Muscle of back (tissue), 11 donors: ENCODE results near the gene RGS6. TPM values are rescaled to one million over a fixed set of nuclear protein-coding genes. Genes with fewer than 3 reads are reported as not detected.

ENCODE experiments used
- DNase-seq, 3 donors: peaks; one replicate each; pipeline versions ENCODE4 v3.0.0 to v3.0.0-alpha.2; 2013
- polyA plus RNA-seq, 10 donors: library from polyadenylated mRNA; unstranded; fragments of 120-200 nt; gene quantifications; one replicate each; pipeline ENCODE4 v1.2.1, GENCODE V29; 2013; ENCODE audit not compliant: insufficient read length in 10 of 10

The RGS6 gene
- polyA plus RNA-seq, 10 donors = 4.8 to 7.8 (median 5.8) TPM

DNA sequence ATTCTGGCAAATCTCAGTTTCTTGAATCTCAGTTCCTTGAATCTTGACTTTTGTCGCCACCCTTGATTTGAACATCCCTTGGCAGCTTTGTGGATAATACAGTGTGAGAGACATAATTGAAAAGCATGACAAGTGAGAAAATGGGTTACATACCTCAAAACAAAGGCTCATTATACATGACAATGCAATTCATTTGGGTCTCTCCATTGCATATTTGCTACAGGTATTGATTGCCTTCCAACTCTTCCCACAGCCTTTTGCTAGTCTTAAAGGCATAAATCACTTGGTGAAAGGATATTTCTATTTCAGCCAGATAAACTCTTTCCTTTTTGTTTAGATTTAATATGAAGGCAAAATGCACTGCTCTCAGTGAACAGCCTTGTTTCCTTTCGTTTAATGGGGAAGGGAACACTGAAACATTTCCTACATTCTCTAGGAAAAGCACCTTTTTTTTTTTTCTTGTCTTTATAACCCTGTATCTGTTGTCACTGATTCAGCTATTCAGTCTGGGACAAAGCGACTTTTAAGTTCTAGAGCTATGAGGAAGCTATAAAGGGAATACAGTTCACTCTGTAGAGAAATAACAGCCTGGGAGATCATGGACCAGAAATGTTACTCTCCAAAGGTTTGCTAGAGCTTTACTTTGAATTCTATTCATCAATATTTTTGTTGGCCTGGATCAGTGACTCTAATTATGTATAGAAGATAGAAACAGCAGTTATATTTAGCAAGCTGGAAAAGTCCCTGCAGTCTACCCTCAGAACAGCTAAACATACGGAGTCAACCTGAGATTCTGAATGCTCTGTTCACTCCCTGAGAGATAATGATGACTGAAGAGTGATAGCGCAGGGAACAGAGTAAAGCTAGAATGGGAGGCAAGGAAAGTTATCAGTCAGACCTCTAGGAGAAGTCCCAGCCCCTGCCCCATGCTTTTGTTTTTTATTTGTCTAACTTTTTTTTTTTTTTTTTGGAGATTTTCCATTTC is 311.4 kb downstream of the RGS6 start:
- DNase-seq = peak in 1 of 3 donors; percentile 24

DNA sequence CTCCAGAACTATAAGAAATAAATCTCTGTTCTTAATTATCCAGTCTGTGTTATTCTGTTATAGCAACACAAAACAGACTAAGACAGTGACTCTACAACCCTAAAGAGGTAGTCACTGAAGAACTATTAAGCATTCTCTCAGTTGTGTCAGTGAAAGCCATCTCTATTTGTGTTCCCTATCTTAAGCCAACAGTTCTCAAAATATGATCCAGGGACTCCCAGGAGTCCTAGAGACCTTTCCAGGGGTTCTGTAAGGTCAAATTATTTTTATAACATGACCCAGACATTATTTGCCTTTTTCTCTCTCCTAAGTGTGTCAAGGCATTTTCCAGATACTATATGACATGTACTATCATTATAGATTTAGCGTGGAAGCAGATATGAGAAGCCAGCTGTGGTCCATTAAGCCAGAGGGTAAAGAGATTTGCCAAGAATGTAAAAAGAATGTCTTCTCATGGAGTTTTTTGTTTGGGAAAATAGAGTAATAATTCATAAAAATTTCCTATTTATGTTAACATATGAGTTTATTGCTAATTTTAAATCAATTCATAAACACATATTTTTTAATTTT is 315.8 kb downstream of the RGS6 start:
- peak; percentile 3 to 43 (median 14) for DNase-seq

DNA sequence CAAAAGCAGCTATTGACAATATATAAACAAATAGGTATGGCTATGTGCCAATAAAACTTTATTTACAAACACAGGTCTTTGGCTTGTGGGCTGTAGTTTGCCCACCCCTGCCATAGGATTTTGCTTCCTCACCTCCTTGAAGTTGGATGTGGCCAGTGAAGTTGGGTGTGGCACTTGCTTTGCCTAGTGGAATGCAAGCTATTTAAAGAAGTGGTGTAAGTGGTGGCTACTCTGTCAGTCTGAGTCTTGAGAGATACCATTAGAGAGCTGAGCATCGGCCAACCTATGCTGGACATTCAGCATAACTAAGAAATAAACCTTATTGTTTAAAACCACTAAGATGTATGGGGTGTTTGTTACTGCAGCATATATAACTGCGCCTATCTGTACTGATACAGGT is 321.3 kb downstream of the RGS6 start:
- no peak for DNase-seq

DNA sequence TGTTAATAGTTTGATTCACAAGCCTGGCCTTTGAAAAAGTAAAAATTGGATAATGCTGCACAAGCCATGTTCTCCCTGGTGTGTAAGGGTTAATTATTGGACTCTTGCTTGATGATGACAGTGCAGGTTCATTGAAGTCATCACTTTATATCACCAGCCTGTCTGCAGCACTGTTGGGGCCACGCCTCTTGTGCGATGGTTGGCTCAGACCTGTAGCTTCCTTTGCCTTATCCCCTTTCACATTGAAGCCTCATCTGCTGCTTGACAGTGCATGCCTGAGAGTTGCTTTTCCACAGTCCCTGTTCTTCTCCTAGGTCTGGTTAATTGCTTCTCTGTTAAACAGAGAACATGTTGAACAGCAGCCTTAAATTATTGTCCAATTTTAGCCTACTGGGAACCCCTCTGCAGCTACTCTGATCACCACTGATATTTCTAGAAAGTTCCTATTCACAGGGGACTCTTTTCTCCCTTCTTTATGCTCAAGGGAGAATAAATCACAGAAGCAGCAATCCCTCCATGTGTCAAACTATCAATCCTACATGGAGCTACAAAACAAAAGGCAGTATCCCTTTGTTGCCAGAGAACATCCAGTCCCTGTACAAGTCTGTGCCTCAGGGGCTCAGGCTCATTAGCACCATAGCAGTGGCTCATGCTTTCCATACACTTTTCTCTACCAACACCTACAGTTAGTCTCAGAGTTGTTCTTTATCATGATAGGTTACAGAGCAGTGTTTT is 322.1 kb downstream of the RGS6 start:
- DNase-seq = no peak

DNA sequence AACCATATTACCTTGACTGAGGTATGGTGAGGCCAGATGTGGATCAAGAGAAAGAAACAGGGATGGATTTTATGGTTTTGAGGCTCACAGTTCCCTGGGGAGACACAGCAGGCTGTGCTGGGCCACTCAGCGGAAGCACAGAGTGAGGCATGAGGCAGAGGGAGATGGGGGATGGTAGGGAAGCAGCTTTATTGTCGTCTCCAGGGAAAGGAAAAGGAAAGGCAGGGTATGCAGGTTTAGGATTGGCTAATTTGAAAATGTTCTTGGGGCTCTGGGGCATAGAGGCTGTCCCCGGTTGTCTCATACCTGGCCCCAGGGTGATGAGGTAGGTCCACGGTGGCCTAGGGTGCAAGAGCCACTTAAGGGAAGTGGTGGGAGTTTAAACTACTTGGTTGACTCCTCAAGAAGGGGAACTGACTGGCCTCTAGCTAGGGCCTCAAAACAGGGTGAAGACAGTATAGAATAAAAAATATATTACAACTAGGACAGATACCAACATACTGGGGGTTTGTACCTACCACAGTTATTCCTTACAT is 322.8 kb downstream of the RGS6 start:
- DNase-seq = no peak

- DNase-seq = no peak
Observed at GRCh38 chr14:72256055-72256454, 323.8 kb downstream of the RGS6 start.

GRCh38 chr14:72261068-72261467 is 328.8 kb downstream of the RGS6 start:
- no peak for DNase-seq

DNA sequence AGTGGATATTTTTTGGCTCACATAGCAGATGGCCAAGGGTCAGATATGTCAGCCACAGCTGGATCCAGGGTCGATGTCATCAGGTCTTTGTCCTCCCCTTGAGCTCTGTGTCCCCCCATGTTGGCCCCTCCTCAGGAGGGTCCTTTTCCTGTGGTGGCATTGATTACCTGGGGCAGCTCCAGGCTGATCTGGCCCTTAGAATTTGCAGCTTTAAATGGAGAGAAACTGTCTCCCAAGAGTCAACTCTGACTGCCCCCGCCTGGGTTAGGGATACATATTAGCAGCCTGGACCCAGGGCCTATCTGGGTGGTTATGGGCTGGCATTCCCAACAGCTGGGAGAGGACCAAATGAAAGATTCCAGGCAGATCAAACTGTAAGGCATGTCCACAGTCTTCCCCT is 330.5 kb downstream of the RGS6 start:
- no peak for DNase-seq

GRCh38 chr14:72264716-72265115 is 332.5 kb downstream of the RGS6 start:
- DNase-seq = no peak

GRCh38 chr14:72270147-72270727 is 338.0 kb downstream of the RGS6 start:
- no peak for DNase-seq

DNA sequence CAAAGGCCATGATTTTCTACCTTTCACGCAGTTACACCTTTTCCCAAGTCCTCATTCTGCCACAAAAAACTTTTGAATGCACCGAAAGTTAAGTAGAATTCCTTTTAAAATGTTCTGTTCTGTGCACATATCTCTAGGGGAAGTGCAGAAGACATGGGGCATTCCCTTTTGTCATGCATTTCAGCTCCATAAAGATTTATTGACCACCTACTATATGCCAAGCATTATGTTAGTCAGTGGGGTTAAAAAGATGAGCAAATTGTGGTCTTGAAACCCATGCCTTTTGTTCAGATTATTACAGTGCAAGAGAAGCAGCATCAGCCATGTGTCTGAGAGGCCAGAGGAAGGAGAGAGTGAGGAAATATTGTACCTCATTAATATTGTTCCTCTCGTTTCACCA is 338.5 kb downstream of the RGS6 start:
- no peak for DNase-seq

- no peak for DNase-seq
Observed at GRCh38 chr14:72275242-72275641, 343.0 kb downstream of the RGS6 start.

DNA sequence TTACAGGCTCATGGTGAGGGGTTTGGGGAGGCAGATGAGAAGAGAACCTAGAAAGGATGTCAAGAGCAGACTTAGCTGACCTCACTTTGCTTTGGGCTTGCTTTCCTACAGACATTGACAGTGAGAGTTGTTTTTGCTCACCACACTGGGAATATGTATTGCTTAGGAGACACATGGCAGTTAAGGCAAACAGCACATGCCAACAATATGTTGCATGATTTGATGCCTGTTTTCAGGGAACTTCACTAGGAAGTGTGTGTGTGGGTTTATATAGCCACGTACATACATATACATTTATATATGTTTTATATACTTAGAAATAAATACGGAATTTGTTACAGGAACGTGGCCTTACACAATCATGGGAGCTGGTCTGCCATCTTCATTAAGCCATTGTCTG is 346.1 kb downstream of the RGS6 start:
- DNase-seq = no peak

GRCh38 chr14:72284176-72284575 is 351.9 kb downstream of the RGS6 start:
- no peak for DNase-seq

GRCh38 chr14:72290241-72290640 is 358.0 kb downstream of the RGS6 start:
- no peak for DNase-seq

DNA sequence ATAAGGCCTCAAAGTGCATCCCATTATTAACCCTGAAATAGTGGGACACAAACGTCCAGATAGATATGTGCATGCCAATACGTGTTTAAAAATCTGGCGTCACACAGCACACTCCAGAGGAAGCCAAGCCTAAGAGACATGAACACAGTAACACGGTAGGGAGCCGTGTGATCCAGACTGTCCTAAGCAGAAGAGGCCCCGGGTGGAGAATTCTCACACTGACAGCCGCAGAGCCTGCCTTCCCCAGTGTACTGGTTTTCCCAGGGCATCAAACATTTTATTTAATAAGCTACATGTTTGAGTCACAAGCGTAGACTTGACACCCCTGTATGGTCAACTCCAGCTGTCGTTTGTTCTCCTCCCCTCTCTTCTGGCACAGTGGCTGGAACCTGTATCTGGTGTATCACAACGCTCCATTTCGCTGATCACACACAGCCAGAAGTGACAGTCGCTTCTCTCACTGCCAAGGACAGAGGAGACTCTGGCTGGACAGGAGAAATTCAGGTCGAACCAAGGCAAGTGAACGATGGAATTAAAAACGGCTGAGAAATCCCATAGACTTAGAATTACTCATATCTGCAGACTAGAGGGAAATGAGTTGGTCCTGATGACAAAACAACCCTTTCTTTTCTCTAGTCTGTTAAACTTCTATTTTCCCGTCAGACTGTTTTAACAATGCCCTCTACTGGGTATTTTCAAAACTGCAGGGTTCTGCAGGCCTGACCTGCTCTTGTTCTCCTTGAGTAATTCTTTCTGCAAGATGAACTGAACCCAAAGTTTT is 359.9 kb downstream of the RGS6 start:
- DNase-seq = peak; percentile 59 to 84 (median 80)

GRCh38 chr14:72292689-72293024 is 360.4 kb downstream of the RGS6 start:
- DNase-seq = no peak

GRCh38 chr14:72301352-72301751 is 369.1 kb downstream of the RGS6 start:
- DNase-seq = no peak

GRCh38 chr14:72303930-72304329 is 371.7 kb downstream of the RGS6 start:
- DNase-seq = no peak

GRCh38 chr14:72305561-72305960 is 373.3 kb downstream of the RGS6 start:
- no peak for DNase-seq

DNA sequence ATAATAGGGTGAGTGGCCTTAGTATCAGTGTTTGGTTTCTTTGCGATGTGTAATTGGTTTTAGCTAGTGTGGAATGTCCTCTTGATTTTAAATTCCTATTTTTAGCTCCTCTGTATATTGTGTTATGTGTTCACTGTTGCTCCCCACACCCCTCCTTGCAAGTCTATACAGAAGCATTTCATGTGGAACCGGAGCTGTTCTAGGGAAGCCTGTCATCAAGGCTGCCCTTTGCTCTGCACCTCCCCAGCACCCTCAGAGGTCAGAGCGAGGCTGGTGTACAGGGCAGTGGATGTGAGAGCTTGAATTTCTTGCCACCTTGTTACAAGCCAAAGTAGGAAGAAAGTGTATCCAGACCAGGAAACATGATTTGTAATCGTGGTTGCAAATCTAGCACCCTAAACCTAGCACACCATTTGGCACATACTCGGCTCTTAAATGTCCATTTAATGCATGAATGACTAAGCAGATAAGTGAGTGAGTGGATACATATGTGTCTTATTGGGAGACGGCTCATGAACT is 376.8 kb downstream of the RGS6 start:
- DNase-seq = no peak
